SK-MEL-5 (cell line): ENCODE results near the gene DOCK11. TPM values are rescaled to one million over a fixed set of nuclear protein-coding genes. Genes with fewer than 3 reads are reported as not detected.

ENCODE experiments used
- DNase-seq: peaks from one replicate; pipeline ENCODE4 v3.0.0-alpha.2; 2016; ENCODE audit warnings: low read depth, low spot score
- in situ Hi-C: cut with HindIII; loops from 2 replicates; pipeline ENCODE4 v1.10.0; 2016; ENCODE audit warnings: low sequenced_read_pairs, high pct_unique_total_duplicates, low pct_unique_long_range_greater_than_20kb
- total RNA-seq: library from RNA; depleted of rRNA; stranded (reverse); fragments of >200 nt; shearing (Covaris generic); gene quantifications from 2 replicates; pipeline ENCODE4 v1.2.3, GENCODE V29; 2014

The DOCK11 gene
- total RNA-seq, 1 experiment from 2014 or later, result 5.9 TPM

DNA sequence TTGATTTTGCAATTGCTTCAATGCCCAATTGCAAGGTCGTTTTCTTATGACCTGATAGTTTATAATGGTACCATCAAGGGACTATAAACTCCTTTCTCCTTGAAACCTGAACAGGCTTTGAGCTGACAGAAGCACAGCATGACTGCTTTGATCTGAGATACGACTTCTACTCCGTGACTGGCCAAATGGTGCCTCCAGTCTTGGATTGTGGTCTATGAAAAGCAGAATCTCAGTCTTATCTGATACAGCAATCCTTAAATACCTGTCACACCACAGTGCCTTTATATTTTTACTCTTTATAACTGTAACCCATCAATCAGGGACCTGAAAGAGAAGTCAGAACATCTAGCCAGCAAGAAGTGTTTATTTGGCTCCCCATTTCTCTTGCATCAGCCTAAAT lies 93.1 kb downstream of the DOCK11 start:
- in situ Hi-C loops, result no loop called here
- DNase-seq, result no peak

GRCh38 chrX:118589227-118589626 lies 93.6 kb downstream of the DOCK11 start:
- in situ Hi-C loops, result no loop called here
- DNase-seq, result no peak

DNA sequence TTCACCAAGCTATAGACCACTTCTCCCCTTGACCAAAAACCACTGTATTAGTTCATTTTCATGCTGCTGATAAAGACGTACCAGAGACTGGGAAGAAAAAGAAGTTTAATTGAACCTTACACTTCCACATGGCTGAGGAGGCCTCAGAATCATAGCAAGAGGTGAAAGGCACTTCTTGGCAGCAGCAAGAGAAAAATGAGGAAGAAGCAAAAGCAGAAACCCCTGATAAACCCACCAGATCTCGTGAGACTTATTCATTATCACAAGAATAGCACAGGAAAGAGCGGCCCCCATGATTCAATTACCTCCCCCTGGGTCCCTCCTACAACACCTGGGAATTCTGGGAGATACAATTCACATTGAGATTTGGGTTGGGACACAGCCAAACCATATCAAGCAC lies 97.8 kb downstream of the DOCK11 start:
- in situ Hi-C loops, result no loop called here
- no peak for DNase-seq

GRCh38 chrX:118594697-118595420 lies 99.2 kb downstream of the DOCK11 start:
- in situ Hi-C loops, result no loop called here
- no peak for DNase-seq

DNA sequence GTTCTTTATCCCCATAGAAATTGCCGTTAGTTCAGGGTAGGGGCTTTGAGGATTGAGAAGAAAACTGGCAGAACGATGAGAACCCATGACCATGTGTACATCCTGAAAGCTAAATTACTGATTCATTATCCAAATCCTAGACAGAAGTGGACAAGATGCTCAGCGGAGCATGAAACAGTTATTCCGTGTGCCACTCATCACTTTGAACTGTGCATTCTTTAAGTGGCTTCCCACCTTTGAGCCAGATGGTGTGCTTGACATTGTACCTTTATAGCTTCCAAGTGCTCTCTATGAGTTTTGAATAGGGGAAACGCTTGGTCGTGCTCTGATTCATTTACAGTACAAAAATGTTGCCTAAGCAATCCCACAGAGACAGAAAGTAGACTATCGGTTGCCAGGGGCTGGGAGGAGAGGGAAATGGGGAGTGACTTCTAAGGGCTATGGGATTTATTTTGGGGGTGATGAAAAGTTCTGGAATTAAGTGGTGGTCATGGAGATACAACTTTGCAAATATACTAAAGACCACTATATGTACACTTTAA lies 100.0 kb downstream of the DOCK11 start:
- no peak for DNase-seq
- in situ Hi-C loops, result no loop called here

GRCh38 chrX:118596390-118596789 lies 100.8 kb downstream of the DOCK11 start:
- in situ Hi-C loops, result no loop called here
- DNase-seq, result no peak

DNA sequence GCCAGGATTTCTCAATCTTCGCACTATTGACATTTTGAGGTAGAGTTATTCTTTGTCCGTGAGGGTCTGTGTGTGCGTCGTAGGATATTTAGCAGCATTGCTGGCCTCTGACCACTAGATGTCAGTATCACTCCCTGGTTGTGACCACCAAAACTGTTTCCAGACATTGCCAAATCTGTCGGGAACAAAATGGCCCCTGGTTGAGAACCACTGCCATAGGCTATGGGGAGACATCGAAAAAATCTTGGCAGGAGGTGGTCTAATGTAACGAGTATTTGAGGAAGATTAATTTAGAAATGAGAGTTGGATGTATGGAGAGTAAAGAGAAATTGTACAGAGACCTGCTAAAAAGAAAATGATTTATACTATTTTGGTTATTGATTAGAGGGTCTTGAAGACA lies 108.4 kb downstream of the DOCK11 start:
- peak; percentile 83 for DNase-seq
- in situ Hi-C loops, result no loop called here

DNA sequence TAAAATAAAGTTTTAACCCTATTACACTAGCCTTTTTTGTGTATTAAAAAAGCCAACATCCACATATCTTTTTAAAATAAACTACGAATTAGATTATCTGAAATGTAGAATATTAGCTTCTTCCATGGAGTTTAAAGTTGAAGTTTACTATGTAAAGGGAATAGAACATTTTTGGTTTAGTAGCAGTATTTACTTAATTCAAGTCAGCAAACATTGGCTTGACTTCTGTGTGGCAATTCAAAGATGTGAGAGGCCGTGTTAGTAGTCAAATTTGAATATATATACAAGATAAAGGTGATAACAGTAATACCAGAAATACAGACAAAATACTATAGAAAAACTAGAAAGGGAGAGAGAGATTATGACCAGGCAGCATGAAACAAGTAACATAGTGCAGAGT lies 116.7 kb downstream of the DOCK11 start:
- no peak for DNase-seq
- in situ Hi-C loops, result no loop called here

DNA sequence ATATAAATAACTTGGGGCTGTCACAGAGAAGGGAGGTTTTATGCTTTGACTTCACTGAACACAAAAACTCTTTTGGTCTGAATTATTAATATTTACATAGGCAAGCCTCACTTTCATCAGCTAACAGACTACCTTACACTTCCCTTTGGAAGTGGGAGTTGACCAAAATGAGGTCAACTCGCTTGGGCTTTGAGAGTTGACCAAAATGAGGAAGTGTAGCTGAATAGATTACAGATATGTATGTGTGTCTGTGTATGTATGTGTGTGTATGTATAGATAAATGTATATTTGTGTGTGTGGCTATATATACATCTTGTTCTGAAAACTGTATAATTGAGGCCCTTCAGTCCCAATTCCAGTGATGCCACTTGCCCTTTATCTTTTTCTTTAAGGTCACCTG lies 118.5 kb downstream of the DOCK11 start:
- DNase-seq, result no peak
- in situ Hi-C loops, result no loop called here

- in situ Hi-C loops, result no loop called here
- DNase-seq, result no peak
These were observed 119.5 kb downstream of the DOCK11 start for GRCh38 chrX:118615141-118615540.

GRCh38 chrX:118621081-118621759 lies 125.6 kb downstream of the DOCK11 start:
- DNase-seq, result peak; percentile 58
- in situ Hi-C loops, result no loop called here

- DNase-seq, result no peak
- in situ Hi-C loops, result no loop called here
These were observed 127.4 kb downstream of the DOCK11 start for GRCh38 chrX:118623062-118623461.

GRCh38 chrX:118626346-118626745 lies 130.7 kb downstream of the DOCK11 start:
- DNase-seq, result no peak
- in situ Hi-C loops, result no loop called here

DNA sequence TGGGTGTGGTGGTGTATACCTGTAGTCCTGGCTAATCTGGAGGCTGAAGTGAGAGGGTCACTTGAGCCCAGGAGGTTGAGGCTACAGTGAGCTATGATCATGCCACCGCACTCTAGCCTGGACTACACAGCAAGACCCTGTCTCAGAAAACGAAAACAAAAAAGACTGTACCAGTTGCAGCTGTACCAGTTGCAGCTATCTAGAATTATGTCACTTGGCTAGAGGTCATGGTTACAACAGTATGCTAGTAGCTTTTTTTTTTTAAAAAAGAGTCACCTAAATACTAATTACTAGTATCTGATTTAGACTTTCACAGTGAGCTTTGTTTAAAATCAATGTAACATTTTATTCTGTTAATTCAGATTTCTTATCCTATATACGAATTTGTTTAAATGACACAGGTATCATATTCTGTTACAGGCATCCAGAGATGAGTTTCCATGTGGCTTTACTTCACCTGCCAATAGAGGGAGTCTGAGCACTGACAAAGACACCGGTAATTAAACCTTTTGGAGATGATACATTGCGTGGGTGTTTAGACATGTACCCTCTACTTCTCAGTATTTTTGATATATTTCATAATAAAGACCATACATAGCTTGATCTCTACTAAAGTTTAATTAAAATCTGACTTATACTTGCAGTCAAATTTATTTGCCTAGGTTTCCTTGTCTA lies 131.6 kb downstream of the DOCK11 start:
- DNase-seq, result peak; percentile 24
- in situ Hi-C loops, result no loop called here

DNA sequence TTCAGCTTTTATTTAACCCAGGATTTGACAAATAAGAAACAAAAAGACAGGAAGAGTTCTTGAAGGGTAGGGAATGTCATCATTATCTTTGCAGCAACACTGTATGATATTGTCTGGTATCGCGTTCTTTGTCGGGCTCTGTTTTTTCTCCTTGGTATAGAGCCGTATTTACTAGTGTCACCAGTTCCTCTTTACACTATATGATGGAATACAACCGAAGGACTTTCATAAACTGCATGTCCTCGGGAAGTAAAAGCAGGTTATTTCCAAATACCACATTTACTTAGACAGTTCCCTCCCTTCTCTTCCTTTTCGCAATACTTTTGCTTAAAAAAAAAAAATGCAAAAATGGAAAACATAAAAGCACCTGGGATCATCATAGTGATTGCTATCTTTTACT lies 135.2 kb downstream of the DOCK11 start:
- in situ Hi-C loops, result no loop called here

DNA sequence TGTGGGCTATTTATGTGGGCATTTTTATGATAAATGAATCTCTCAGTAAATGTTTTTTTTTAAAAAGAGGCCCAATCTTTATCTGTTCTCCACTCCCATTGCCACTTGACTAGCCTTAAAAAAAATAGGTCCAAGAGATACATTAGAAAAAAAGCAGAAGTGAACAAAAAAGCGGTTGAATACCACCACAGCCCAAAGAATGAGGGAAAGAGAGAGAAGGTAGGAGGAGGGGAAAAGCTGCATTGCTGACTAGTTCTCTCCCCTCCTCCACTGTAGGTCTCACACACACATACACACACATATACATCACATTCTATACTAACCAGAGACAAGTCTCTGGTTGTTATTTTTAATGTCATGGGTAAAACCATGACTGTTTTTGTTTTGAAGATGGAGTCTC lies 136.0 kb downstream of the DOCK11 start:
- in situ Hi-C loops, result no loop called here

More for the DNA sequence above, 135.2 kb downstream of the DOCK11 start:
- no peak for DNase-seq

DNA sequence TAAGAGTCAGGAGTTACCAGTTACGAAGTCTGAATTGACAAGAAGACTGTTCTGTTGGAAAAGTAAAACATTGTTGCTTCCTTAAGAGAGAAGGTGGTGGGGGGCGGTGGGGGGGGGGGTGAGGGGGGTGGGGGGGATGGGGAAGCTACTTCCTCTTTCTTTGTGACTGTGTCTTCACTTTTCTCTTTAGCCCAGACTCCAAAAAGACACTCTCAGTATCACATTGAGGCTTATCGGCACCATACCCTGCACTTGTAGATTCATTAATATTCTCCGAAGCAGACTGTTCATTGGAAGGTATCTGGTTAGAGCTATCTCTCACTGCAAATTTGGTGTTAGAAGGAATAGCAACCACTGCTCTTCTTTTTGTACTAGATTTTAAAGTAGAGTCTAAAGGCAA lies 137.2 kb downstream of the DOCK11 start:
- in situ Hi-C loops, result no loop called here
- no peak for DNase-seq

More for the DNA sequence above, 136.0 kb downstream of the DOCK11 start:
- DNase-seq, result no peak

DNA sequence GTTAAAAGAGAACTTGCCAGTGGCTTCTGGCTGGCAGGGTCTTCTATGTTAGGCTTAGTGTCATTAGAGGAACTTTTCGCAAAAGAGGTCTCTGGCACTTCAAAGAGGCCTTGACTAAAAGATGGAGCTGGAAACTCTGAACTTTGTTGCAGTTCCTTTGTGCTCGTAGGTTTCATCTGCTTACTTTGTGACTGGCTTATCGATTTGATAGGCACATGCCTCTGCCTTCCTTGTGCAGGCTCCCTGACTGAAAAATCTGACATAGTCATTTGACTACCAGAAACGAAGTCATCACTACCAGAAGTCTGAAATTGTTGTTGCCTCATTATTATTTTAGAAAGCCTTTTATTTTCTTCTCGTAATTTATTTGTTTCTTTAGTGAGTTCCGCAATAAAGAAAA lies 137.9 kb downstream of the DOCK11 start:
- no peak for DNase-seq
- in situ Hi-C loops, result no loop called here
